GM10266 (cell line): ENCODE results near the gene GBE1.
"Not testable (repeated sequence)": the region's sequence is repeated elsewhere in the genome, so short reads cannot be mapped to it uniquely, and the experiment has no call there.

Experiments used
- DNase-seq: peaks from one replicate; pipeline ENCODE4 v3.0.0; 2012; ENCODE audit errors: extremely low spot score
- CTCF ChIP-seq: IDR thresholded peaks from 2 replicates; pipeline ENCODE4 v1.5.1; 2012; ENCODE audit warnings: mild to moderate bottlenecking, low read depth; ENCODE audit not compliant: control insufficient read depth, insufficient read depth; ENCODE audit errors: missing control alignments

Gene GBE1

GRCh38 chr3:81788044-81788443 is 26.6 kb upstream of the GBE1 start:
- DNase-seq, result no peak
- no peak for TF ChIP-seq CTCF

DNA sequence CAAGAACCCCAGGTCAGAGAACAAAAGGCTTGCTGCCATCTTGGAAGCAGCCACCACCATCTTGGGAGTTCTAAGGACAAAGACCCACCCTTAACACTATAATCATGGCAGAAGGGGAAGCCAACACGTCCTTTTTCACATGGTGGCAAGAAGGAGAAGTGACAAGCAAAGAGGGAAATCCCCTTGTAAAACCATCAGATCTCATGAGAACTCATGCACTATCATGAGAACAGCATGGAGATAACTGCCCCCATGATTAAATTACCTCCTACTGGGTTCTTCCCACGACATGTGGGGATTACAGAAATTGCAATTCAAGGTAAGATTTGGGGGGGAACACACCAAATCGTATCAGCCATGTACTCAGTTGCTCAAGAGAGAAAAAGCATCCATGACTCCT is 21.1 kb upstream of the GBE1 start:
- DNase-seq, result no peak
- no peak for TF ChIP-seq CTCF

- DNase-seq, result no peak
- no peak for TF ChIP-seq CTCF
Observed at GRCh38 chr3:81778678-81779182, 17.3 kb upstream of the GBE1 start.

DNA sequence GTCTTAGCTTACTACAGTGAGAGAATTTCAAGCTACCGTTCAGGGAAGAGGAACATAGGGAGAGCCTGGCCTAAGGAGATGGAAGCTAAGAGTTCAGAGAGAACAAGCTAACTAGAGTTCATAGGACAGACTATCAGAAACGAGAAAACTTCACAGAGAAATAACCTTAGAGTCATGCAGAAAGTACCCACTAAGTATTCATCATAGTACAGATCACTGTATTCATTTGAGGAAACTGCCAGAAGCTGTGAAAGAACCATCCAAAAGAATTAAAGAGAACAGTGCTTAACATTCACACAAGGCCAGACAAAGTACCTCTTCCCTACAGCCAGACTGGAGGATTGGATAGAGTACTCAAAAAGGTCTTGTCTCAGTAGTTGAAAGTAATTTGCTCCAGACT is 15.2 kb upstream of the GBE1 start:
- DNase-seq, result no peak
- no peak for TF ChIP-seq CTCF

- TF ChIP-seq CTCF, result no peak
Observed at GRCh38 chr3:81770710-81771109, 9.3 kb upstream of the GBE1 start.

GRCh38 chr3:81769299-81769698 is 7.9 kb upstream of the GBE1 start:
- TF ChIP-seq CTCF, result no peak
- DNase-seq, result no peak

More at GRCh38 chr3:81770710-81771109, 9.3 kb upstream of the GBE1 start:
- no peak for DNase-seq

DNA sequence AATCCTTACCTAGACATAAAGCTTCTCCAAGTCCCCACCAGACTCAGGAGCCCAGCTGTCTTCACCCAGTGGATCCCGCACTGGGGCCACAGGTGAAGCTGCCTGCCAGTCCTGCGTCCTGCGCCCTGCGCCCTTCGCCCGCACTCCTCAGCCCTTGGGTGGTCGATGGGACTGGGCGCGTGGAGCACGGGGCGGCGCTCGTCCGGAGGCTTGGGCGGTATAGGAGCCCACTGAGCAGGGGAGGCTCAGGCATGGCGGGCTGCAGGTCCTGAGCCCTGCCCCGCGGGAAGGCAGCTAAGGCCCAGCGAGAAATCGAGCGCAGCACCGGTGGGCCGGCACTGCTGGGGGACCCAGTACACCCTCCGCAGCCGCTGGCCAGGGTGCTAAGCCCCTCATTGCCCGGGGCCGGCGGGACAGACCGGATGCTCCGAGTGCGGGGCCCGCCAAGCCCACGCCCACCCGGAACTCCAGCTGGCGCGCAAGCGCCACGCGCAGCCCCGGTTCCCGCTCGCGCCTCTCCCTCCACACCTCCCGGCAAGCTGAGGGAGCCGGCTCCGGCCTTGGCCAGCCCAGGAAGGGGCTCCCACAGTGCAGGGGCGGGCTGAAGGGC is 5.9 kb upstream of the GBE1 start:
- DNase-seq, result not testable (repeated sequence)

DNA sequence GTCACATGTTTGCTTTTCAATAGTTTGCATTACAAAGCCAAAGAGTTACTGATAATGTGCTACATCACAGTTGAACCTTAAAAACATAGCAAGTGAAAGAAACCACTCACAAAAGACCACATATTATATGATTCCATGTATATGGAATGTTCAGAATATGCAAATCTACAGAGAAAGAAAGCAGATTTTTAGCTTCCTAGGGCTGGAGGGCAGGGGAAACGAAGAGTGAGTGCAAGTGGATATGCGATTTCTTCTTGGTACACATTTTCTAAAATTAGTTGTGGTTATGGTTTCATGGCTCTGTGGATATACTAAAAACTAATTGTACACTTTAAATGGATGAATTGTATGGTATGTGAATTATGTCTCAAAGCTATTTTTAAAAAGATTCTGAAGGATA is 4.0 kb upstream of the GBE1 start:
- TF ChIP-seq CTCF, result no peak
- DNase-seq, result no peak
